HepG2 (cell line): ENCODE measurements around the gene LCAT. TPM values are rescaled to one million over a fixed set of nuclear protein-coding genes. Genes with fewer than 3 reads are reported as not detected.

ENCODE experiments used
- ATAC-seq: fragments of 200-7000 bp; cut with Tn5 transposase; 3 replicates; pipeline ENCODE4 v1.9.1; 2020; ENCODE audit warnings: mild to moderate bottlenecking, moderate library complexity
- BruUV-seq: library from RNA; stranded (reverse); fragments of 400-500 nt; replicated peaks from 2 replicates; lab custom pipeline; 2021; lab: Mats Ljungman, UMichigan
- CTCF ChIA-PET: fragments of 300-600 bp; formaldehyde crosslinking; extraction: SDS; loops from one replicate; lab custom pipeline; 2021; ENCODE audit warnings: low total read pairs, inconsistent platforms, low intra/inter-chr PET ratio; lab: Yijun Ruan, JAX
- POLR2A ChIA-PET: fragments of 350-600 bp; sonication (Branson Sonifier 250); formaldehyde crosslinking; loops from one replicate; lab custom pipeline; 2020; ENCODE audit warnings: antibody characterized with exemption, inconsistent platforms; lab: Yijun Ruan, JAX
- DNase-seq: peaks from one replicate; pipeline ENCODE4 v3.0.0-alpha.2; 2015; ENCODE audit warnings: low spot score
- FAIRE-seq: peaks from 3 replicates; lab custom pipeline; 2011; peaks lifted over from hg19 to GRCh38; lab: Jason Lieb, UNC
- H2AFZ ChIP-seq: one replicate; pipeline ENCODE4 v1.6.1; 2011; ENCODE audit warnings: low read length, inconsistent platforms
- H3K27ac ChIP-seq: fragments of 300-600 bp; 3 replicates; pipeline ENCODE4 v1.8.0; 2011; ENCODE audit warnings: mixed run types, mild to moderate bottlenecking, mixed read lengths, low read length, inconsistent platforms; ENCODE audit not compliant: insufficient read depth; ENCODE audit errors: extremely low read length
- H3K27me3 ChIP-seq, 2 experiments: fragments of 200-600 bp in 1 of 2; 2 replicates in 1 of 2; 3 replicates in 1 of 2; pipeline versions ENCODE4 v1.6.0 to v1.8.0; 2011; ENCODE audit warnings: low read length in 2 of 2, mild to moderate bottlenecking in 2 of 2, moderate library complexity in 2 of 2, inconsistent platforms in 1 of 2; ENCODE audit not compliant: insufficient read depth in 2 of 2, control insufficient read depth in 1 of 2
- H3K36me3 ChIP-seq, 2 experiments: fragments of 200-600 bp in 1 of 2; replicated peaks in 1 of 2; 2 replicates in 1 of 2; 3 replicates in 1 of 2; pipeline versions ENCODE4 v1.5.1 to v1.8.0; 2011; ENCODE audit warnings: low read length in 2 of 2, inconsistent platforms in 1 of 2; ENCODE audit not compliant: insufficient read depth in 2 of 2, control insufficient read depth in 1 of 2
- H3K4me1 ChIP-seq: 2 replicates; pipeline ENCODE4 v1.5.1; 2012; ENCODE audit warnings: low read length, inconsistent platforms; ENCODE audit not compliant: insufficient read depth
- H3K4me2 ChIP-seq: 2 replicates; pipeline ENCODE4 v1.6.0; 2011; ENCODE audit warnings: low read depth, low read length, inconsistent platforms
- H3K4me3 ChIP-seq, 3 experiments: fragments of 200-600 bp in 1 of 3; sonication (generic), shearing (Covaris generic) in 1 of 3; replicated peaks in 1 of 3; 2 replicates each; pipeline ENCODE4 v1.5.1; 2011 to 2016; ENCODE audit warnings: low read length in 3 of 3, inconsistent platforms in 2 of 3, low read depth in 2 of 3, mild to moderate bottlenecking in 2 of 3, control low read depth in 1 of 3, mixed read lengths in 1 of 3; ENCODE audit not compliant: insufficient read depth in 1 of 3
- H3K79me2 ChIP-seq: one replicate; pipeline ENCODE4 v1.6.1; 2011; ENCODE audit warnings: low read length, inconsistent platforms; ENCODE audit not compliant: insufficient read depth
- H3K9ac ChIP-seq: 2 replicates; pipeline ENCODE4 v1.6.0; 2011; ENCODE audit warnings: mild to moderate bottlenecking, low read depth, low read length, inconsistent platforms; ENCODE audit not compliant: insufficient read depth
- H3K9me3 ChIP-seq: 2 replicates; pipeline ENCODE4 v1.5.1; 2012; ENCODE audit warnings: mild to moderate bottlenecking, low read length
- H4K20me1 ChIP-seq: 2 replicates; pipeline ENCODE4 v1.6.0; 2011; ENCODE audit warnings: inconsistent platforms, mild to moderate bottlenecking, low read length, moderate library complexity; ENCODE audit not compliant: insufficient read depth
- ARID2 ChIP-seq: sonication (generic); formaldehyde crosslinking; IDR thresholded peaks from 2 replicates; pipeline ENCODE4 v1.8.1; 2022; ENCODE audit warnings: mild to moderate bottlenecking, missing genetic modification reagents, borderline replicate concordance
- ARNT2 ChIP-seq: sonication (generic); formaldehyde crosslinking; IDR thresholded peaks from 2 replicates; pipeline ENCODE4 v1.8.0; 2022; ENCODE audit warnings: mild to moderate bottlenecking, low read depth, missing genetic modification reagents, moderate library complexity
- CBX2 ChIP-seq, 2 experiments: fragments of 200-600 bp in 1 of 2; sonication (generic); formaldehyde crosslinking in 1 of 2; IDR thresholded peaks; 2 replicates each; pipeline versions ENCODE4 v1.7.0 to v1.8.1; 2018 to 2022; ENCODE audit warnings: low read depth in 2 of 2, low read length in 1 of 2, mild to moderate bottlenecking in 1 of 2, missing genetic modification reagents in 1 of 2
- DDIT3 ChIP-seq: sonication (generic); formaldehyde crosslinking; IDR thresholded peaks from 2 replicates; pipeline ENCODE4 v1.4.0; 2020; ENCODE audit warnings: mild to moderate bottlenecking, missing genetic modification reagents
- E2F1 ChIP-seq: sonication (generic); formaldehyde crosslinking; IDR thresholded peaks from 2 replicates; pipeline ENCODE4 v1.5.0; 2020; ENCODE audit warnings: missing genetic modification reagents
- EEA1 ChIP-seq: sonication (generic); formaldehyde crosslinking; IDR thresholded peaks from 2 replicates; pipeline ENCODE4 v1.5.1; 2020; ENCODE audit warnings: mild to moderate bottlenecking, missing genetic modification reagents, borderline replicate concordance
- FIP1L1 ChIP-seq: fragments of 200-400 bp; formaldehyde crosslinking; IDR thresholded peaks from 2 replicates; pipeline ENCODE4 v1.6.1; 2018; ENCODE audit warnings: low read depth, mild to moderate bottlenecking, low read length, moderate library complexity, borderline replicate concordance; ENCODE audit not compliant: insufficient read depth
- HNRNPUL1 ChIP-seq: fragments of 200-400 bp; formaldehyde crosslinking; IDR thresholded peaks from 2 replicates; pipeline ENCODE4 v1.6.1; 2017; ENCODE audit warnings: low read depth, mild to moderate bottlenecking, low read length, moderate library complexity
- HOXA9 ChIP-seq: sonication (generic); formaldehyde crosslinking; IDR thresholded peaks from 2 replicates; pipeline ENCODE4 v1.8.1; 2022; ENCODE audit warnings: missing genetic modification reagents, mild to moderate bottlenecking, moderate library complexity, borderline replicate concordance
- POLR2A ChIP-seq, 2 experiments: IDR thresholded peaks; 2 replicates each; pipeline ENCODE4 v1.6.1; 2011; ENCODE audit warnings: low read depth in 2 of 2, low read length in 2 of 2, mild to moderate bottlenecking in 1 of 2, moderate library complexity in 1 of 2; ENCODE audit not compliant: insufficient read depth in 1 of 2
- POLR2AphosphoS5 ChIP-seq: IDR thresholded peaks from 2 replicates; pipeline ENCODE4 v1.6.1; 2012; ENCODE audit warnings: low read depth, low read length
- ZNF205 ChIP-seq: IDR thresholded peaks from 2 replicates; pipeline ENCODE4 v1.6.1; 2018; ENCODE audit warnings: missing biosample characterization, missing genetic modification reagents
- ZNF230 ChIP-seq: sonication (generic); formaldehyde crosslinking; IDR thresholded peaks from 2 replicates; pipeline ENCODE4 v1.4.0; 2020; ENCODE audit warnings: mild to moderate bottlenecking, missing genetic modification reagents
- ZNF329 ChIP-seq: sonication (generic); formaldehyde crosslinking; IDR thresholded peaks from 2 replicates; pipeline ENCODE4 v1.9.0; 2021; ENCODE audit warnings: low read depth, mild to moderate bottlenecking, missing genetic modification reagents
- ZNF501 ChIP-seq: sonication (generic); formaldehyde crosslinking; IDR thresholded peaks from 2 replicates; pipeline ENCODE4 v1.5.1; 2020; ENCODE audit warnings: mild to moderate bottlenecking, moderate library complexity, missing genetic modification reagents
- ZNF713 ChIP-seq: sonication (generic); formaldehyde crosslinking; IDR thresholded peaks from 2 replicates; pipeline ENCODE4 v1.4.0; 2020; ENCODE audit warnings: mild to moderate bottlenecking, missing genetic modification reagents
- ZNF777 ChIP-seq: sonication (generic); formaldehyde crosslinking; IDR thresholded peaks from 2 replicates; pipeline ENCODE4 v1.4.0; 2020; ENCODE audit warnings: missing genetic modification reagents
- ZNF792 ChIP-seq: IDR thresholded peaks from 2 replicates; pipeline ENCODE4 v1.6.1; 2016
- WGBS: methylation state at CpG from one replicate; pipeline ENCODE4 v1.1.6; 2017; ENCODE audit warnings: low lambda C conversion rate; 5-methylcytosine and 5-hydroxymethylcytosine counted together
- in situ Hi-C: cut with HindIII; loops from 2 replicates; pipeline ENCODE4 v1.10.0; 2017; ENCODE audit warnings: low pct_unique_long_range_greater_than_20kb; ENCODE audit not compliant: extremely low pct_ligation_motif_present
- intact Hi-C: fragments of 100-400 bp; cut with micrococcal nuclease; formaldehyde crosslinking; loops from one replicate; pipeline ENCODE4 v1.10.0; 2022; ENCODE audit not compliant: unreplicated experiment
- polyA plus RNA-seq, 8 experiments: library from polyadenylated mRNA; depleted of rRNA in 3 of 8; stranded (reverse) in 7 of 8; unstranded in 1 of 8; fragments of >200 nt; fragmentation: Illumina TruSeq in 4 of 8; extraction: Trizol in 4 of 8; gene quantifications; 2 replicates each; pipeline versions ENCODE4 v1.2.1 to v1.2.3, GENCODE V29; 2011 to 2016; ENCODE audit warnings: low read depth in 4 of 8, missing spikeins in 1 of 8, mixed read lengths in 1 of 8; ENCODE audit not compliant: insufficient read depth in 1 of 8
- total RNA-seq, 5 experiments: library from RNA; depleted of rRNA; stranded (reverse); fragments of >200 nt; fragmentation: Illumina TruSeq; extraction: Trizol; gene quantifications; 2 replicates each; pipeline ENCODE4 v1.2.3, GENCODE V29; 2016; ENCODE audit warnings: low read depth in 1 of 5
- TF ChIP-seq, protein P1 (sequence below): sonication (generic); formaldehyde crosslinking; IDR thresholded peaks from 2 replicates; pipeline ENCODE4 v1.4.0; 2020; ENCODE audit warnings: mild to moderate bottlenecking, low read depth, missing genetic modification reagents

Gene LCAT
- total and polyA plus RNA-seq, 2 of the 13 experiments (the other 11 are each of a cell fraction or from before 2014, with no cell fraction given) = 36.1 to 38.9 TPM

DNA sequence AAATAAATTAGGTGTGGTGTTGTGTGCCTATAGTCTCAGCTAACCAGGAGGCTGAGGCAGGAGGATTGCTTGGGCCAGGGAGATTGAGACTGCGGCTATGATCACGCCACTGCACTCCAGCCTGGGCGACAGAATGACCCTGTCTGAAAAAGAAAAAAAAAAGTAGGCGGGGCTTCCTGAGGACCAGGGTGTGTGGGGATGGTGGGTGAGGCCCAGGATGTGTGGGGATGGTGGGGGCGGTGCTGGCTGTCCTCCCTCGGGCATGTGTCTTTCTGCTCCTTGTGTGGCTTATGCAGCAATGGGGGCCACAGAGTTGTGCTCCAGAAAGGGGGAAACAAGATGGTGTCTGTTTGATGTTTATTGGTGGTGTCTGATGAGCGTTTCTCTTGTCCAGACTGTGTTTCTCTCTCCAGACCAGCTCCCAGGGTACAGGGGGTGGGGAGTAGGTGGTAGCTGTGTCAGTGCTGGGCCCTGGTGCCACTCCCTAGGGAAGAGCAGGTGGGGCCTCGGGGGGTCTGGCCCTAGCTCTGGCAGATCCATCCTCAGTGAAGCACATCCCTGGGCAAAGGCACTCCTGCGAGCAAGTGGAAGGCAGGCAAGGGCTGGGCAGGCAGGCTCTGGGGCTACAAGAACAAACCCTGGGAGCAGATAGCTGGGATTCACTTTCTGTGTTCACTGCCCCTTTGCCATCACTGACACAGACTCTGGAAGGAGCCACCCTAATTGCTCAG, 2.3 kb downstream of the LCAT start (continued):
- TF ChIP-seq, protein P1, sequence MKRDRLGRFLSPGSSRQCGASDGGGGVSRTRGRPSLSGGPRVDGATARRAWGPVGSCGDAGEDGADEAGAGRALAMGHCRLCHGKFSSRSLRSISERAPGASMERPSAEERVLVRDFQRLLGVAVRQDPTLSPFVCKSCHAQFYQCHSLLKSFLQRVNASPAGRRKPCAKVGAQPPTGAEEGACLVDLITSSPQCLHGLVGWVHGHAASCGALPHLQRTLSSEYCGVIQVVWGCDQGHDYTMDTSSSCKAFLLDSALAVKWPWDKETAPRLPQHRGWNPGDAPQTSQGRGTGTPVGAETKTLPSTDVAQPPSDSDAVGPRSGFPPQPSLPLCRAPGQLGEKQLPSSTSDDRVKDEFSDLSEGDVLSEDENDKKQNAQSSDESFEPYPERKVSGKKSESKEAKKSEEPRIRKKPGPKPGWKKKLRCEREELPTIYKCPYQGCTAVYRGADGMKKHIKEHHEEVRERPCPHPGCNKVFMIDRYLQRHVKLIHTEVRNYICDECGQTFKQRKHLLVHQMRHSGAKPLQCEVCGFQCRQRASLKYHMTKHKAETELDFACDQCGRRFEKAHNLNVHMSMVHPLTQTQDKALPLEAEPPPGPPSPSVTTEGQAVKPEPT = no peak
- TF ChIP-seq ARNT2 = 0 out of 2 replicates have a peak, but pooled peaks have one; percentile 36
- no peak for TF ChIP-seq DDIT3 (CRISPR knock-in tag)
- TF ChIP-seq ZNF230 (CRISPR knock-in tag) = no peak
- TF ChIP-seq HNRNPUL1 = no peak
- 0 out of 2 replicates have a peak, but pooled peaks have one; percentile 15 for TF ChIP-seq ZNF777 (CRISPR knock-in tag)
- TF ChIP-seq EEA1 = 0 out of 2 replicates have a peak, but pooled peaks have one; percentile 64

GRCh38 chr16:67940446-67941089, 3.4 kb downstream of the LCAT start:
- Histone ChIP-seq H2AFZ (no peak overlapping the region), H3K27ac (no peak overlapping the region), H3K9me3 (no peaks in the 10 kb centered on the region), H3K9ac (no peak overlapping the region), H3K4me1 (peaks cover 57% of the 10 kb centered on the region), H3K4me3 (no peak overlapping the region), H4K20me1 (peaks cover 17% of the 10 kb centered on the region; the same call in 1 of the 2 replicates), H3K79me2 (peaks cover 18% of the 10 kb centered on the region), H3K36me3 (peaks cover 10 to 20% of the 10 kb centered on the region in 2 experiments), H3K4me2 (no peak overlapping the region), H3K27me3 (no peaks in the 10 kb centered on the region; a peak in 1 of 5 replicates)
- intact Hi-C loops = no loop called here
- no peak for DNase-seq
- ATAC-seq = no peak
- 97% methylated on average over 5 of the region's 5 CpGs for WGBS
- in situ Hi-C loops = loop anchor here (5.0 kb wide), 1 partner anchor 102 kb away; no protein-coding TSS in a partner anchor
- ChIA-PET POLR2A (interaction anchor here (3.4 to 13.6 kb wide), 2 partner anchors 23 to 144 kb away, joined by 18 to 226 read pairs; partner anchors contain the start of genes NFATC3 and SLC12A4), CTCF (no interaction called here)
- BruUV-seq = no TSS peak
- FAIRE-seq = no peak
- TF ChIP-seq CBX2 (IDR thresholded peaks at IDR 0.05; ENCODE audit: low read depth, low read length) (no peak), CBX2 (CRISPR knock-in tag; IDR thresholded peaks at IDR 0.05; ENCODE audit: low read depth) (no peak), ARID2 (CRISPR knock-in tag) (peak; percentile 68; the same call in 1 of the 2 replicates), E2F1 (CRISPR knock-in tag) (no peak), ZNF792 (no peak), ZNF713 (CRISPR knock-in tag) (no peak), ZNF230 (CRISPR knock-in tag) (0 out of 2 replicates have a peak, but pooled peaks have one; percentile 2), HOXA9 (0 out of 2 replicates have a peak, but pooled peaks have one; percentile 46), ZNF501 (CRISPR knock-in tag) (peak; percentile 57; the same call in 1 of the 2 replicates), POLR2AphosphoS5 (peak; percentile 48; the same call in 1 of the 2 replicates), ZNF205 (CRISPR knock-in tag) (no peak), POLR2A (IDR thresholded peaks at IDR 0.05; ENCODE audit: insufficient read depth in 1 of 2, low read depth in 2 of 2, low read length in 2 of 2) (peak in 1 of 2 experiments; percentile 48; a peak in 1 of 4 replicates), FIP1L1 (no peak), ZNF329 (0 out of 2 replicates have a peak, but pooled peaks have one; percentile 38)
